Psoas muscle (tissue), 8 donors: Measurements from ENCODE around the gene SLAMF1. TPM values are rescaled to one million over a fixed set of nuclear protein-coding genes. Genes with fewer than 3 reads are reported as not detected.

Experiments
- ATAC-seq, 4 donors: fragments of 200-7000 bp; cut with Tn5 transposase; one replicate each; pipeline ENCODE4 v1.9.1; 2020; ENCODE audit warnings: moderate library complexity in 3 of 4, mild to moderate bottlenecking in 2 of 4
- DNase-seq, 2 donors: peaks; one replicate each; pipeline ENCODE4 v3.0.0-alpha.2; 2020
- H3K27ac ChIP-seq: fragments of 200-600 bp; one replicate; pipeline ENCODE4 v1.8.0; 2022
- H3K27me3 ChIP-seq, 3 donors: fragments of 200-600 bp in 1 of 3; one replicate each; pipeline versions ENCODE4 v1.6.1 to v1.8.0; 2013 to 2022; ENCODE audit warnings: low read length in 2 of 3, mild to moderate bottlenecking in 2 of 3, moderate library complexity in 1 of 3; ENCODE audit not compliant: insufficient read depth in 3 of 3
- H3K36me3 ChIP-seq, 2 donors: fragments of 200-600 bp in 1 of 2; one replicate each; pipeline versions ENCODE4 v1.6.1 to v1.8.0; 2013 to 2022; ENCODE audit warnings: low read depth in 1 of 2, mild to moderate bottlenecking in 1 of 2, moderate library complexity in 1 of 2; ENCODE audit not compliant: insufficient read depth in 1 of 2
- H3K4me1 ChIP-seq: fragments of 200-600 bp; one replicate; pipeline ENCODE4 v1.8.0; 2022
- H3K4me3 ChIP-seq: fragments of 200-600 bp; one replicate; pipeline ENCODE4 v1.8.0; 2022; ENCODE audit warnings: mild to moderate bottlenecking
- H3K9me3 ChIP-seq: fragments of 200-600 bp; one replicate; pipeline ENCODE4 v1.8.0; 2022
- WGBS, 3 donors: extraction: QIAGEN DNeasy Blood & Tissue Kit; methylation state at CpG; one replicate each; pipeline versions ENCODE4 v1.1.6 to v1.1.7; 2013; 5-methylcytosine and 5-hydroxymethylcytosine counted together
- intact Hi-C, 2 donors: fragments of 100-400 bp; cut with DNase I; formaldehyde crosslinking; loops; one replicate each; pipeline versions ENCODE4 v1.11.0 to v1.14.2; 2022
- polyA plus RNA-seq, 3 donors: library from polyadenylated mRNA; stranded (reverse); fragments of 200-250 nt; gene quantifications; one replicate each; pipeline ENCODE4 v1.2.3, GENCODE V29; 2013
- total RNA-seq, 4 donors: library from RNA; stranded (reverse); fragmentation: NEBNext Ultra II Directional in 2 of 4; extraction: Animal tissue kit (Norgen Biotek cat#: 25700) in 2 of 4; gene quantifications; one replicate each; pipeline versions ENCODE4 v1.2.1 to v1.2.4, GENCODE V29; 2021 to 2023
- TF ChIP-seq, protein P1 (sequence below): fragments of 200-600 bp; IDR thresholded peaks from one replicate; pipeline ENCODE4 v1.8.0; 2022; ENCODE audit warnings: antibody characterized with exemption
- donor health status: healthy with polysubstance abuse.
- donor health status: DM: no; HTN: no; CAD: no; lungs with moderate emphysema.
- donor health status: Bipolar disorder and iron deficiency.
- donor health status: healthy.
- donor health status: DM: yes; HTN: yes; CAD: no.
- donor health status: DM: no; HTN: no; CAD: no.
- donor health status: DM: no; HTN: no; CAD: no.
- donor health status: DM: yes; HTN: yes; CAD: no.

Gene SLAMF1
- total and polyA plus RNA-seq, 7 donors = 0.03 to 0.30 (median 0.08) TPM

DNA sequence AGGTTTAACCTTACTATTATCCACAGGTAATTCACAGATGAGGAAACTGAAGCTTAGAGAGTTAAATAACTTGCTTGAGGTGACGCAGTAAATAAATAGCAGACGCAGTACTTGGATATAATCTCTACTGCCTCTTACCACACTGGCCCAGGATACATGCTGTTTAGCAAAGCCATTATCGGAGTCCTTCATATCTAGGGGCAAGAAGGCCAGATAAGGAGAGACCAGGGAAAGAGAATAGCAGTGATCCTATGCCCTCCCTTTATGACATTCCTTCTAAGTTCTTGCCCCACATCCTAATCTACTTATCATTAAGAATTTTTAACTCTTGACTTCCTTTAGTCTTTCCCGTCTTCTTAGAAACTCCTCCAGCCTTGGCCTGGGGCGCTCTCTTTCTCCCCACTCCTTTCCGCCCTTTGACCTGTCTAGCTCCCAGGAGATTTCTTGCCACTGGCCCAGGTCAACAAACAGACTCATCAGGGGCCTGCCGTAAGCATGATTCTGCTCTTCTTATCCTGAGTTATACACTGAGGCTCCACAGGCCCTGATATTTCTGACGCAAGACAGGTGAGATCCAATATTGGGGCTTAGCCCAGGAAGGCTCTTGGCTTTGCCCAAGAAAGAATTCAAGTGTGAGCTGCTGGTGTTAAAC is 11.4 kb upstream of the SLAMF1 start:
- DNase-seq (no peak), ATAC-seq (no peak)
- intact Hi-C loops = no loop called here
- no peaks in the 10 kb centered on the region for H3K27me3 ChIP-seq
- H3K4me1 ChIP-seq = no peaks in the 10 kb centered on the region
- no peak overlapping the region for H3K4me3 ChIP-seq
- no peak overlapping the region for H3K27ac ChIP-seq
- no peaks in the 10 kb centered on the region for H3K9me3 ChIP-seq
- WGBS, 3 donors = 77 to 84% (median 80%) methylated on average over 8 of the region's 8 CpGs
- no peaks in the 10 kb centered on the region for H3K36me3 ChIP-seq
- TF ChIP-seq, protein P1, sequence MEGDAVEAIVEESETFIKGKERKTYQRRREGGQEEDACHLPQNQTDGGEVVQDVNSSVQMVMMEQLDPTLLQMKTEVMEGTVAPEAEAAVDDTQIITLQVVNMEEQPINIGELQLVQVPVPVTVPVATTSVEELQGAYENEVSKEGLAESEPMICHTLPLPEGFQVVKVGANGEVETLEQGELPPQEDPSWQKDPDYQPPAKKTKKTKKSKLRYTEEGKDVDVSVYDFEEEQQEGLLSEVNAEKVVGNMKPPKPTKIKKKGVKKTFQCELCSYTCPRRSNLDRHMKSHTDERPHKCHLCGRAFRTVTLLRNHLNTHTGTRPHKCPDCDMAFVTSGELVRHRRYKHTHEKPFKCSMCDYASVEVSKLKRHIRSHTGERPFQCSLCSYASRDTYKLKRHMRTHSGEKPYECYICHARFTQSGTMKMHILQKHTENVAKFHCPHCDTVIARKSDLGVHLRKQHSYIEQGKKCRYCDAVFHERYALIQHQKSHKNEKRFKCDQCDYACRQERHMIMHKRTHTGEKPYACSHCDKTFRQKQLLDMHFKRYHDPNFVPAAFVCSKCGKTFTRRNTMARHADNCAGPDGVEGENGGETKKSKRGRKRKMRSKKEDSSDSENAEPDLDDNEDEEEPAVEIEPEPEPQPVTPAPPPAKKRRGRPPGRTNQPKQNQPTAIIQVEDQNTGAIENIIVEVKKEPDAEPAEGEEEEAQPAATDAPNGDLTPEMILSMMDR = no peak

DNA sequence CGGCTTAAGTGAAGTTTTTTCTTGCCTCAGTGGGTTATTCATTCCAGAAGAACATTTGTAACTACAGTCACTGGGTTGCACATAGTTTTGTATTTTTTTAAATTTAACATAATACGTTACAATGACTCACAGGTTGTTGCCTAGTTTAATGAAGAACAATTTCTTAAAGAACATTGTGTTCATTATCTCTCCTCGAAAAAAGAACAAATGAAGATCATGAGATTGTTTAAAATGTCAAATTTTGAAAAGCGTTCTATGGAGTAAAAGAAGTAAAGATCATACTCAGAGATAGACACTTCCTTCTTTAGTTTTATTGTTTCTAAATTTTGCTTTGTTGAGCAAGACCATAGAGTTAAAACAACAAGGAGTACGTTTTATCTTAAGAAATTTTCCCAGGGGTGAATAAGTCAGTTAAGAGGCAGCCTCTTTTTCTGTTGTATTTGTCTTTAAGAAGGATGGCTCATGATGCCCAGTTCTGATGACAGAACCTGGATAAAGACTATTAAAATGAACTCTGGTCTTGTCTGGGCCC is 10.5 kb upstream of the SLAMF1 start:
- intact Hi-C loops = no loop called here
- Histone ChIP-seq H3K4me1 (no peaks in the 10 kb centered on the region), H3K36me3 (no peaks in the 10 kb centered on the region), H3K4me3 (no peak overlapping the region), H3K9me3 (no peaks in the 10 kb centered on the region), H3K27ac (no peak overlapping the region), H3K27me3 (no peaks in the 10 kb centered on the region)
- 75 to 76% (median 75%) methylated on average over 5 of the region's 5 CpGs for WGBS, 3 donors
- DNase-seq (no peak), ATAC-seq (no peak)
- TF ChIP-seq, protein P1 = no peak

DNA sequence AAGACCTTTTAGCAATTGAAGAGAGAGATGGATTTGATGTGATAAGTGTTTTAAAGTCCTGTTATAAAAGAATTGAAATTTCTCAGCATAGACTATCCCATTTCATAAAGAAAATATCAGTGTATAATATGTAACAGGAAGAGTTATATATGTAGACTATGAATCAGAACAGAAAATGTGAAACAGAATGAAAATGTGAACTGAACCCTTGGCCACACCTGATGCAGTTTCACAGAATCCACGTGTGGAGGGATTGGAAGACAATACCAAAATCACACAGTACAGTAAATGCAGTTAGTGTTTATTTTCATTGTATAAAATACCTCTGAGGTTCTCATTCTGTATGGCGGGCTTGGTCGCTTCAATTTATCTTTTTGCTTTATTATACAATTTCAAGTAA is 9.9 kb upstream of the SLAMF1 start:
- ATAC-seq (no peak), DNase-seq (no peak)
- H3K4me3 ChIP-seq = no peak overlapping the region
- WGBS, 3 donors = 78 to 86% (median 80%) methylated on average over 3 of the region's 3 CpGs
- TF ChIP-seq, protein P1 = no peak
- no peak overlapping the region for H3K27ac ChIP-seq
- H3K36me3 ChIP-seq = no peaks in the 10 kb centered on the region
- H3K9me3 ChIP-seq = no peaks in the 10 kb centered on the region
- H3K27me3 ChIP-seq = no peaks in the 10 kb centered on the region
- H3K4me1 ChIP-seq = no peaks in the 10 kb centered on the region
- intact Hi-C loops = no loop called here

DNA sequence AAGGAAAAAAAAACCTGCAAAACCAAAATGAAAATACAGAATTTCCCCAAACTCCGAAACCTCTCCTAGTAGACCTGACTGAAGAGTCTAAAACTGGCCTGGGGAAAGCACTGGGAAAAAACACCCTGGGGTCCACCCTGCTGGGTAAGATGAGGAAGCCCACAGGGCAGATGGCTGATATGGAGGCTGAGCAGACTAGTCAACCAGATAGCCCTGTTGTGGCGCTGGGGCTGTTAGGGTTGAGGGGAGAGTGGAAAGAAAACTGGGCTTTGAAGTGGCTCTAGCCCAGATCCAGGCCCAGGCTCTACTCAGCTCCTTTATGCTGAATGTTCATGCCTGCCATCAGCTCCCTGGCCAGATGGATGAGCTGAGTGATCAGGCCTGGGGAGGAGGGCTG is 6.8 kb upstream of the SLAMF1 start:
- no peaks in the 10 kb centered on the region for H3K4me1 ChIP-seq
- intact Hi-C loops = no loop called here
- H3K27ac ChIP-seq = no peak overlapping the region
- no peaks in the 10 kb centered on the region for H3K9me3 ChIP-seq
- H3K4me3 ChIP-seq = no peak overlapping the region
- no peak for DNase-seq
- no peaks in the 10 kb centered on the region for H3K36me3 ChIP-seq
- 87 to 95% (median 88%) methylated on average over 2 of the region's 2 CpGs for WGBS, 3 donors
- ATAC-seq = no peak
- TF ChIP-seq, protein P1 = no peak
- no peaks in the 10 kb centered on the region for H3K27me3 ChIP-seq
